K562 (cell line): ENCODE data around the gene MYL4. TPM values are rescaled to one million over a fixed set of nuclear protein-coding genes. Genes with fewer than 3 reads are reported as not detected.

Experiments
- ARID1B ChIP-seq: fragments of 450-650 bp; IDR thresholded peaks from 2 replicates; pipeline ENCODE4 v1.6.1; 2016; ENCODE audit warnings: antibody characterized with exemption, mild to moderate bottlenecking, inconsistent platforms
- BHLHE40 ChIP-seq: IDR thresholded peaks from 2 replicates; pipeline ENCODE4 v1.6.1; 2011; ENCODE audit warnings: low read length, improper control_type of control experiment
- C11orf30 ChIP-seq: fragments of 450-650 bp; IDR thresholded peaks from 2 replicates; pipeline ENCODE4 v1.6.1; 2016; ENCODE audit warnings: low read depth, mild to moderate bottlenecking
- DACH1 ChIP-seq: fragments of 450-650 bp; IDR thresholded peaks from 2 replicates; pipeline ENCODE4 v1.6.1; 2018; ENCODE audit not compliant: partially characterized antibody
- FOXP1 ChIP-seq: sonication (generic); formaldehyde crosslinking; IDR thresholded peaks from 2 replicates; pipeline ENCODE4 v1.8.0; 2022; ENCODE audit warnings: mild to moderate bottlenecking, missing genetic modification reagents
- MTA1 ChIP-seq: fragments of 450-650 bp; IDR thresholded peaks from 2 replicates; pipeline ENCODE4 v1.6.1; 2017; ENCODE audit warnings: borderline replicate concordance
- OTX1 ChIP-seq: fragments of 450-650 bp; formaldehyde crosslinking; IDR thresholded peaks from 2 replicates; pipeline ENCODE4 v1.4.0; 2022; ENCODE audit warnings: mild to moderate bottlenecking
- PHB2 ChIP-seq: fragments of 450-650 bp; IDR thresholded peaks from 2 replicates; pipeline ENCODE4 v1.6.1; 2017; ENCODE audit warnings: low read depth
- RHOXF2B ChIP-seq: fragments of 250-450 bp; sonication (Bioruptor Pico); conservative IDR thresholded peaks from 2 replicates; pipeline ENCODE4 v1.5.1; 2021
- SAFB ChIP-seq: fragments of 200-400 bp; formaldehyde crosslinking; IDR thresholded peaks from 2 replicates; pipeline ENCODE4 v1.6.1; 2017; ENCODE audit warnings: low read depth, low read length, borderline replicate concordance
- SMAD4 ChIP-seq: fragments of 250-450 bp; sonication (Bioruptor Pico); conservative IDR thresholded peaks from 2 replicates; pipeline ENCODE4 v1.8.0; 2021; ENCODE audit warnings: inconsistent platforms, mild to moderate bottlenecking, moderate library complexity
- SREBF1 ChIP-seq: fragments of 150-350 bp; IDR thresholded peaks from 2 replicates; pipeline ENCODE4 v1.6.1; 2014; ENCODE audit warnings: antibody characterized with exemption, low read depth, low read length, borderline replicate concordance
- XRCC3 ChIP-seq: fragments of 450-650 bp; IDR thresholded peaks from 2 replicates; pipeline ENCODE4 v1.6.1; 2017; ENCODE audit warnings: mild to moderate bottlenecking, moderate library complexity
- ZZZ3 ChIP-seq: fragments of 450-650 bp; IDR thresholded peaks from 2 replicates; pipeline ENCODE4 v1.6.1; 2016; ENCODE audit warnings: antibody characterized with exemption, mild to moderate bottlenecking, moderate library complexity
- polyA plus RNA-seq, 8 experiments: library from polyadenylated mRNA; depleted of rRNA in 4 of 8; stranded (reverse) in 5 of 8; unstranded in 3 of 8; fragments of >200 nt; fragmentation: Nextera tagmentation in 2 of 8; fragmentation: Illumina TruSeq in 1 of 8; extraction: Ambion mirVana in 2 of 8; extraction: Trizol in 1 of 8; gene quantifications; 2 replicates each; pipeline versions ENCODE4 v1.2.1 to v1.2.3, GENCODE V29; 2011 to 2014; ENCODE audit warnings: inconsistent platforms in 1 of 8, missing spikeins in 1 of 8
- total RNA-seq, 7 experiments: library from RNA; depleted of rRNA in 6 of 7; stranded (reverse); fragments of >200 nt in 6 of 7; fragmentation: Illumina TruSeq in 2 of 7; extraction: Trizol in 2 of 7; gene quantifications; 2 replicates each; pipeline versions ENCODE4 v1.2.1 to v1.2.3, GENCODE V29; 2011 to 2021; ENCODE audit warnings: low replicate concordance in 1 of 7
- TF ChIP-seq, protein P1 (sequence below): fragments of 450-650 bp; IDR thresholded peaks from 2 replicates; pipeline ENCODE4 v1.6.1; 2017; ENCODE audit warnings: antibody characterized with exemption, mild to moderate bottlenecking
- TF ChIP-seq, protein P2 (sequence below): fragments of 250-450 bp; sonication (Bioruptor Pico); IDR thresholded peaks from 2 replicates; pipeline ENCODE4 v1.8.0; 2022; ENCODE audit warnings: moderate library complexity, mild to moderate bottlenecking, inconsistent platforms
- TF ChIP-seq, protein P3 (sequence below): sonication (generic); formaldehyde crosslinking; IDR thresholded peaks from 2 replicates; pipeline ENCODE4 v1.8.0; 2023; ENCODE audit warnings: mild to moderate bottlenecking, missing genetic modification reagents
- TF ChIP-seq, protein P4 (sequence below): sonication (generic); formaldehyde crosslinking; IDR thresholded peaks from 2 replicates; pipeline ENCODE4 v1.8.0; 2022; ENCODE audit warnings: missing genetic modification reagents, mild to moderate bottlenecking, borderline replicate concordance

MYL4 gene
- total and polyA plus RNA-seq, 9 of the 15 experiments (the other 6 are each of a cell fraction or from before 2014, with no cell fraction given) = 117 to 423 (median 221) TPM

DNA sequence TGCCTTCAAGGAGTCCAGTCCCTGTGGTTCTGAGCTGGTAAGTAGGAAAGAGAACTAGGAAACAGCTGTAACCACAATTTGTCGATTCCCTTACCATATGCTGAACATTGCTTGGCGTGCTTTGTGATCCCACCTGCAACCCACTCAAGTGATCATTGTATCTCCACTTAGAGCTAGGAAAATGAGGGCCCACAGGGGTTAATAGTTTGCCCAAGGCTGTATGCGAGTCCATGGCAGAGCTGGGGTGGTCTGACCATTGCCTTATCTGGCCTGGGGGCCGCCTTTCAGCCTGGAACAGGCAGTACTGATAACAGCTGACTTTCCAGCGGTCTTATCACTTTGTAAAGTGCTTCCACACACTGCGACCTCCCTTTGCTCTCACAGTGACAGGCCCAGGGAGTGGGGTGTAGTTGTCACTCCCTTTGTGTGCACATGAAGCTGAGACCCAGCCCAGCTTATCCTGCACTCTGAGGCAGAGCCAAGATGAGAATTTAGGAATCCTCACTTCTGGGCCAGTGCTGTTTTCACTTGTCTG is 9.8 kb downstream of the MYL4 start (continued):
- TF ChIP-seq, protein P1, sequence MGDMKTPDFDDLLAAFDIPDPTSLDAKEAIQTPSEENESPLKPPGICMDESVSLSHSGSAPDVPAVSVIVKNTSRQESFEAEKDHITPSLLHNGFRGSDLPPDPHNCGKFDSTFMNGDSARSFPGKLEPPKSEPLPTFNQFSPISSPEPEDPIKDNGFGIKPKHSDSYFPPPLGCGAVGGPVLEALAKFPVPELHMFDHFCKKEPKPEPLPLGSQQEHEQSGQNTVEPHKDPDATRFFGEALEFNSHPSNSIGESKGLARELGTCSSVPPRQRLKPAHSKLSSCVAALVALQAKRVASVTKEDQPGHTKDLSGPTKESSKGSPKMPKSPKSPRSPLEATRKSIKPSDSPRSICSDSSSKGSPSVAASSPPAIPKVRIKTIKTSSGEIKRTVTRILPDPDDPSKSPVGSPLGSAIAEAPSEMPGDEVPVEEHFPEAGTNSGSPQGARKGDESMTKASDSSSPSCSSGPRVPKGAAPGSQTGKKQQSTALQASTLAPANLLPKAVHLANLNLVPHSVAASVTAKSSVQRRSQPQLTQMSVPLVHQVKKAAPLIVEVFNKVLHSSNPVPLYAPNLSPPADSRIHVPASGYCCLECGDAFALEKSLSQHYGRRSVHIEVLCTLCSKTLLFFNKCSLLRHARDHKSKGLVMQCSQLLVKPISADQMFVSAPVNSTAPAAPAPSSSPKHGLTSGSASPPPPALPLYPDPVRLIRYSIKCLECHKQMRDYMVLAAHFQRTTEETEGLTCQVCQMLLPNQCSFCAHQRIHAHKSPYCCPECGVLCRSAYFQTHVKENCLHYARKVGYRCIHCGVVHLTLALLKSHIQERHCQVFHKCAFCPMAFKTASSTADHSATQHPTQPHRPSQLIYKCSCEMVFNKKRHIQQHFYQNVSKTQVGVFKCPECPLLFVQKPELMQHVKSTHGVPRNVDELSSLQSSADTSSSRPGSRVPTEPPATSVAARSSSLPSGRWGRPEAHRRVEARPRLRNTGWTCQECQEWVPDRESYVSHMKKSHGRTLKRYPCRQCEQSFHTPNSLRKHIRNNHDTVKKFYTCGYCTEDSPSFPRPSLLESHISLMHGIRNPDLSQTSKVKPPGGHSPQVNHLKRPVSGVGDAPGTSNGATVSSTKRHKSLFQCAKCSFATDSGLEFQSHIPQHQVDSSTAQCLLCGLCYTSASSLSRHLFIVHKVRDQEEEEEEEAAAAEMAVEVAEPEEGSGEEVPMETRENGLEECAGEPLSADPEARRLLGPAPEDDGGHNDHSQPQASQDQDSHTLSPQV = peak; percentile 91
- no peak for TF ChIP-seq SAFB
- 0 out of 2 replicates have a peak, but pooled peaks have one; percentile 39 for TF ChIP-seq PHB2
- TF ChIP-seq RHOXF2B (CRISPR knock-in tag) = no peak
- no peak for TF ChIP-seq C11orf30
- peak; percentile 92 for TF ChIP-seq DACH1
- peak; percentile 97 for TF ChIP-seq ARID1B
- TF ChIP-seq ZZZ3 = no peak
- no peak for TF ChIP-seq SREBF1
- TF ChIP-seq, protein P2, sequence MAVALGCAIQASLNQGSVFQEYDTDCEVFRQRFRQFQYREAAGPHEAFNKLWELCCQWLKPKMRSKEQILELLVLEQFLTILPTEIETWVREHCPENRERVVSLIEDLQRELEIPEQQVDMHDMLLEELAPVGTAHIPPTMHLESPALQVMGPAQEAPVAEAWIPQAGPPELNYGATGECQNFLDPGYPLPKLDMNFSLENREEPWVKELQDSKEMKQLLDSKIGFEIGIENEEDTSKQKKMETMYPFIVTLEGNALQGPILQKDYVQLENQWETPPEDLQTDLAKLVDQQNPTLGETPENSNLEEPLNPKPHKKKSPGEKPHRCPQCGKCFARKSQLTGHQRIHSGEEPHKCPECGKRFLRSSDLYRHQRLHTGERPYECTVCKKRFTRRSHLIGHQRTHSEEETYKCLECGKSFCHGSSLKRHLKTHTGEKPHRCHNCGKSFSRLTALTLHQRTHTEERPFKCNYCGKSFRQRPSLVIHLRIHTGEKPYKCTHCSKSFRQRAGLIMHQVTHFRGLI (CRISPR knock-in tag) = no peak
- no peak for TF ChIP-seq OTX1
- TF ChIP-seq XRCC3 = no peak
- TF ChIP-seq, protein P3, sequence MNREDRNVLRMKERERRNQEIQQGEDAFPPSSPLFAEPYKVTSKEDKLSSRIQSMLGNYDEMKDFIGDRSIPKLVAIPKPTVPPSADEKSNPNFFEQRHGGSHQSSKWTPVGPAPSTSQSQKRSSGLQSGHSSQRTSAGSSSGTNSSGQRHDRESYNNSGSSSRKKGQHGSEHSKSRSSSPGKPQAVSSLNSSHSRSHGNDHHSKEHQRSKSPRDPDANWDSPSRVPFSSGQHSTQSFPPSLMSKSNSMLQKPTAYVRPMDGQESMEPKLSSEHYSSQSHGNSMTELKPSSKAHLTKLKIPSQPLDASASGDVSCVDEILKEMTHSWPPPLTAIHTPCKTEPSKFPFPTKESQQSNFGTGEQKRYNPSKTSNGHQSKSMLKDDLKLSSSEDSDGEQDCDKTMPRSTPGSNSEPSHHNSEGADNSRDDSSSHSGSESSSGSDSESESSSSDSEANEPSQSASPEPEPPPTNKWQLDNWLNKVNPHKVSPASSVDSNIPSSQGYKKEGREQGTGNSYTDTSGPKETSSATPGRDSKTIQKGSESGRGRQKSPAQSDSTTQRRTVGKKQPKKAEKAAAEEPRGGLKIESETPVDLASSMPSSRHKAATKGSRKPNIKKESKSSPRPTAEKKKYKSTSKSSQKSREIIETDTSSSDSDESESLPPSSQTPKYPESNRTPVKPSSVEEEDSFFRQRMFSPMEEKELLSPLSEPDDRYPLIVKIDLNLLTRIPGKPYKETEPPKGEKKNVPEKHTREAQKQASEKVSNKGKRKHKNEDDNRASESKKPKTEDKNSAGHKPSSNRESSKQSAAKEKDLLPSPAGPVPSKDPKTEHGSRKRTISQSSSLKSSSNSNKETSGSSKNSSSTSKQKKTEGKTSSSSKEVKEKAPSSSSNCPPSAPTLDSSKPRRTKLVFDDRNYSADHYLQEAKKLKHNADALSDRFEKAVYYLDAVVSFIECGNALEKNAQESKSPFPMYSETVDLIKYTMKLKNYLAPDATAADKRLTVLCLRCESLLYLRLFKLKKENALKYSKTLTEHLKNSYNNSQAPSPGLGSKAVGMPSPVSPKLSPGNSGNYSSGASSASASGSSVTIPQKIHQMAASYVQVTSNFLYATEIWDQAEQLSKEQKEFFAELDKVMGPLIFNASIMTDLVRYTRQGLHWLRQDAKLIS (CRISPR knock-in tag) = no peak
- peak; percentile 88 for TF ChIP-seq MTA1
- TF ChIP-seq, protein P4, sequence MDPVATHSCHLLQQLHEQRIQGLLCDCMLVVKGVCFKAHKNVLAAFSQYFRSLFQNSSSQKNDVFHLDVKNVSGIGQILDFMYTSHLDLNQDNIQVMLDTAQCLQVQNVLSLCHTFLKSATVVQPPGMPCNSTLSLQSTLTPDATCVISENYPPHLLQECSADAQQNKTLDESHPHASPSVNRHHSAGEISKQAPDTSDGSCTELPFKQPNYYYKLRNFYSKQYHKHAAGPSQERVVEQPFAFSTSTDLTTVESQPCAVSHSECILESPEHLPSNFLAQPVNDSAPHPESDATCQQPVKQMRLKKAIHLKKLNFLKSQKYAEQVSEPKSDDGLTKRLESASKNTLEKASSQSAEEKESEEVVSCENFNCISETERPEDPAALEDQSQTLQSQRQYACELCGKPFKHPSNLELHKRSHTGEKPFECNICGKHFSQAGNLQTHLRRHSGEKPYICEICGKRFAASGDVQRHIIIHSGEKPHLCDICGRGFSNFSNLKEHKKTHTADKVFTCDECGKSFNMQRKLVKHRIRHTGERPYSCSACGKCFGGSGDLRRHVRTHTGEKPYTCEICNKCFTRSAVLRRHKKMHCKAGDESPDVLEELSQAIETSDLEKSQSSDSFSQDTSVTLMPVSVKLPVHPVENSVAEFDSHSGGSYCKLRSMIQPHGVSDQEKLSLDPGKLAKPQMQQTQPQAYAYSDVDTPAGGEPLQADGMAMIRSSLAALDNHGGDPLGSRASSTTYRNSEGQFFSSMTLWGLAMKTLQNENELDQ (CRISPR knock-in tag) = no peak
- TF ChIP-seq SMAD4 (CRISPR knock-in tag) = peak; percentile 88
- TF ChIP-seq BHLHE40 = peak; percentile 57
- no peak for TF ChIP-seq FOXP1 (CRISPR knock-in tag)
